HFFc6 (cell line): ENCODE measurements around the gene NRAP. TPM values are rescaled to one million over a fixed set of nuclear protein-coding genes. Genes with fewer than 3 reads are reported as not detected.

Source experiments
- DNase-seq: peaks from one replicate; pipeline ENCODE4 v3.0.0-alpha.2; 2018
- H3K27ac Mint-ChIP-seq: 2 replicates; pipeline ENCODE4 v1.8.0; 2020; ENCODE audit warnings: mild to moderate bottlenecking, mixed read lengths
- H3K27me3 Mint-ChIP-seq: 2 replicates; pipeline ENCODE4 v1.8.0; 2021; ENCODE audit warnings: mild to moderate bottlenecking, moderate library complexity, mixed read lengths; ENCODE audit not compliant: insufficient read depth
- H3K36me3 Mint-ChIP-seq: 2 replicates; pipeline ENCODE4 v1.8.0; 2021; ENCODE audit warnings: low read depth, mixed read lengths
- H3K4me1 Mint-ChIP-seq: 2 replicates; pipeline ENCODE4 v1.8.0; 2020; ENCODE audit warnings: low read depth, mixed read lengths
- H3K4me3 Mint-ChIP-seq: 2 replicates; pipeline ENCODE4 v1.8.0; 2020; ENCODE audit warnings: mild to moderate bottlenecking, moderate library complexity, mixed read lengths
- H3K9me3 Mint-ChIP-seq: 2 replicates; pipeline ENCODE4 v1.8.0; 2020; ENCODE audit warnings: mild to moderate bottlenecking, mixed read lengths
- total RNA-seq, 6 experiments: library from RNA; stranded (reverse); fragmentation: NEBNext Ultra II Directional; extraction: Animal tissue kit (Norgen Biotek cat#: 25700); gene quantifications; 2 replicates in 1 of 6; 3 replicates in 5 of 6; pipeline ENCODE4 v1.2.3, GENCODE V29; 2021
- TF ChIP-seq, protein P1 (sequence below): fragments of 200-600 bp; sonication (generic); IDR thresholded peaks from 2 replicates; pipeline ENCODE4 v1.5.0; 2021; ENCODE audit warnings: antibody characterized with exemption, mild to moderate bottlenecking

The NRAP gene
- total RNA-seq, 6 experiments from 2014 or later = not detected

DNA sequence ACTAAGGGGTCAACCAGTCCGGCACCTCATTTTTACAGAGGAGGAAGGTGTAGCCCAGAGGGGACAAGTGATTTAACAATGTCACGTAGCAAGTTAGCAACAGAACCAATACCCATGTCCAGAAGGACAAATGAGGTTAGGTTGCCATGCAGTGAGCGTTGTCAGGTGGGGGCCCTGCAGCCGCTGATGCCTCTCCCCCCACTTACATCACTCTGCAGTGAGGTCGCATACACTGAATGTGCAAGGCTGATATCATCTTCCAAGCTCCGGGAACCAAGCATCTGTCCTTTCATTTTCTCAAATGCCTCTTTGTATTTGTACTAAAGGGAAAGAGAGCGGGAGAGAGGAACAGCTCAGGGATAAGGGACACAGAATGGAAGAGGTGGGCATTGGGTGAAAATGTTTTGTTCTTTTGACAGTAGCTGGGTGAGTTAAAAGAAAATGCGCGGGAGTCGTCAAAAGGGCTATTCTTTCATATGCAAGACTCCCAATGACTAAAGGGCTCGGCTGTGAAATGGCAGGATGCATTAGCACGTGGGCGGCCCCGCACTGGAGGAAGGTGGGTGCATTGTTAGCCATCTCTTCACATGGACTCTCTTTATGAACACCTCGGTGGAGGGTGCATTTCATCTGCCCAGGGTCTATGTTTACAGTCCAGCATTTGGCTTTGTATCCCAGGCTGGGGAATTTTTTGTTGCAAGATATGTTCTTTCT, 49.7 kb downstream of the NRAP start:
- H3K27me3 Mint-ChIP-seq = peaks cover 31% of the 10 kb centered on the region
- H3K27ac Mint-ChIP-seq = no peak overlapping the region
- H3K4me3 Mint-ChIP-seq = no peak overlapping the region
- no peaks in the 10 kb centered on the region for H3K4me1 Mint-ChIP-seq
- H3K9me3 Mint-ChIP-seq = no peaks in the 10 kb centered on the region
- no peaks in the 10 kb centered on the region for H3K36me3 Mint-ChIP-seq
- TF ChIP-seq, protein P1, sequence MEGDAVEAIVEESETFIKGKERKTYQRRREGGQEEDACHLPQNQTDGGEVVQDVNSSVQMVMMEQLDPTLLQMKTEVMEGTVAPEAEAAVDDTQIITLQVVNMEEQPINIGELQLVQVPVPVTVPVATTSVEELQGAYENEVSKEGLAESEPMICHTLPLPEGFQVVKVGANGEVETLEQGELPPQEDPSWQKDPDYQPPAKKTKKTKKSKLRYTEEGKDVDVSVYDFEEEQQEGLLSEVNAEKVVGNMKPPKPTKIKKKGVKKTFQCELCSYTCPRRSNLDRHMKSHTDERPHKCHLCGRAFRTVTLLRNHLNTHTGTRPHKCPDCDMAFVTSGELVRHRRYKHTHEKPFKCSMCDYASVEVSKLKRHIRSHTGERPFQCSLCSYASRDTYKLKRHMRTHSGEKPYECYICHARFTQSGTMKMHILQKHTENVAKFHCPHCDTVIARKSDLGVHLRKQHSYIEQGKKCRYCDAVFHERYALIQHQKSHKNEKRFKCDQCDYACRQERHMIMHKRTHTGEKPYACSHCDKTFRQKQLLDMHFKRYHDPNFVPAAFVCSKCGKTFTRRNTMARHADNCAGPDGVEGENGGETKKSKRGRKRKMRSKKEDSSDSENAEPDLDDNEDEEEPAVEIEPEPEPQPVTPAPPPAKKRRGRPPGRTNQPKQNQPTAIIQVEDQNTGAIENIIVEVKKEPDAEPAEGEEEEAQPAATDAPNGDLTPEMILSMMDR = no peak
- no peak for DNase-seq

- no peak overlapping the region for H3K4me3 Mint-ChIP-seq
- TF ChIP-seq, protein P1 = no peak
- DNase-seq = no peak
These were observed 50.4 kb downstream of the NRAP start for GRCh38 chr10:113613427-113613826.

GRCh38 chr10:113612154-113612553, 51.7 kb downstream of the NRAP start:
- no peak overlapping the region for H3K27ac Mint-ChIP-seq
- H3K4me3 Mint-ChIP-seq = no peak overlapping the region
- no peaks in the 10 kb centered on the region for H3K36me3 Mint-ChIP-seq
- H3K9me3 Mint-ChIP-seq = no peaks in the 10 kb centered on the region
- H3K27me3 Mint-ChIP-seq = peaks cover 28% of the 10 kb centered on the region
- TF ChIP-seq, protein P1 = no peak
- H3K4me1 Mint-ChIP-seq = no peaks in the 10 kb centered on the region
- DNase-seq = no peak

More at GRCh38 chr10:113613427-113613826, 50.4 kb downstream of the NRAP start:
- no peaks in the 10 kb centered on the region for H3K9me3 Mint-ChIP-seq
- peaks cover 28% of the 10 kb centered on the region for H3K27me3 Mint-ChIP-seq
- H3K36me3 Mint-ChIP-seq = no peaks in the 10 kb centered on the region
- no peaks in the 10 kb centered on the region for H3K4me1 Mint-ChIP-seq
- H3K27ac Mint-ChIP-seq = no peak overlapping the region

DNA sequence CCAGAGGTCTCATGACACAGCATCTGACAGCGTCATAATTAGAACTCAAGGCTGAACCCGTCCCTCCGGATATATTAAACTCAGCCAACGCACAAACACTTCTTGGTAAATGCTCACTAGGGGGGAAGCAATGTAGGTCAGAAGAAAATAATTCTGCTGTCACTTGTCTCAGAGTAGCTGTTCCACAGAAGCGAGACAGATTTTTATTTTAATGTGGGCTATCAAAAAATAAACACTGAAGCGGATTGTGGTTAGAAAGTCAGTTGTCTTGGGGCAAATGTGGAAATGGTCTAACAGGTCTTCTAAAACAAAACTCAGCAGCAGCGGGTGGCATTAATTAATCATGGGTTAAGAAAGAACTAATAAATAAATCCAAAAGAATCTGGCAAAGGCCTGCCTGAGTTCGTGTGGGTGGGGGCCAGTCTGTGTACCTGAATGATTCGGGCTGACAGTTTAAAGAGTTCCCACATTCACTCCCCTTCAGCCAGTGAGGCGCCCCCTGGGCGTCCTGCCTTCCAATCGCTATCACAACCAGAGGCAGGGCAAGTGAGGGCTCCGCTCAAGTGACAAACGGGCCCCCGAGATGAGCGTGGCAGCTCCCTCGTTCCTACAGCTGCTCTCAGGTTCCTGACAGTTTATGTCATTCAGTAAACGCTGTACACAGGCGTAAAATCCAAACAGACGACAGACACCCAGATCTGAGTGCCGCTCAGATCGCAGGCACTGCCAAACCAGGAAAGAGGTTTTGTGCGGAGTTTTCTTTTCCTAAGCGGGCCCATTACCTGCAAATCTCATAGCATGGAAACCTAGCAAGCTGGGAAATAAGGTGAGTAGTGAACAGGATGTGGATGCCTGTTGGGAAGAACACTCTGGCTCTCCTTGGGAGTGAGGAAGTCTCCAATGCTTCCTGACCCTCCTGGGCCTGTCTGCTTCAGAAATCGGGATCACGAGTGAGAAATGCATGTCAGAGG, 52.9 kb downstream of the NRAP start:
- Mint-ChIP-seq H3K27ac (no peak overlapping the region), H3K4me3 (no peak overlapping the region), H3K9me3 (no peaks in the 10 kb centered on the region), H3K36me3 (no peaks in the 10 kb centered on the region), H3K27me3 (peaks cover 28% of the 10 kb centered on the region), H3K4me1 (no peaks in the 10 kb centered on the region)
- DNase-seq = no peak
- TF ChIP-seq, protein P1 = no peak

GRCh38 chr10:113609704-113610108, 54.1 kb downstream of the NRAP start:
- Mint-ChIP-seq H3K4me1 (no peaks in the 10 kb centered on the region), H3K27me3 (peaks cover 28% of the 10 kb centered on the region)
- DNase-seq = no peak

More at GRCh38 chr10:113609704-113610108, 54.1 kb downstream of the NRAP start:
- Mint-ChIP-seq H3K4me3 (no peak overlapping the region), H3K36me3 (no peaks in the 10 kb centered on the region), H3K27ac (no peak overlapping the region), H3K9me3 (no peaks in the 10 kb centered on the region)
- TF ChIP-seq, protein P1 = no peak
